Keratinocyte (primary cell): ENCODE results near the gene TMA7.

Experiments used
- CTCF ChIP-seq, 3 experiments: IDR thresholded peaks in 1 of 3; conservative IDR thresholded peaks in 1 of 3; optimal IDR thresholded peaks in 1 of 3; 2 replicates in 2 of 3; 3 replicates in 1 of 3; pipeline versions ENCODE3 to v1.5.1; 2011; ENCODE audit warnings: low read length in 3 of 3, mild to moderate bottlenecking in 3 of 3, moderate library complexity in 2 of 3, control low read depth in 1 of 3, inconsistent platforms in 1 of 3; ENCODE audit not compliant: insufficient read depth in 2 of 3; ENCODE audit errors: extremely low read depth in 1 of 3
- EZH2 ChIP-seq: IDR thresholded peaks from one replicate; pipeline ENCODE4 v1.6.1; 2012; ENCODE audit warnings: inconsistent platforms, mild to moderate bottlenecking, low read length, moderate library complexity

- no peak for TF ChIP-seq CTCF (optimal IDR thresholded peaks at IDR 0.05 in 1 of 3, IDR thresholded peaks at IDR 0.05 in 1 of 3, conservative IDR thresholded peaks at IDR 0.05 in 1 of 3; ENCODE audit: extremely low read depth in 1 of 3, insufficient read depth in 2 of 3, low read length in 3 of 3)
- no peak for TF ChIP-seq EZH2
These were observed 27.6 kb downstream of the TMA7 start for GRCh38 chr3:48467473-48468267.
